ENCODE results near the gene MAPK1IP1L. TPM values are rescaled to one million over a fixed set of nuclear protein-coding genes. Genes with fewer than 3 reads are reported as not detected.

The MAPK1IP1L gene
- total RNA-seq, 6 experiments from 2014 or later: 21.2 to 49.8 (median 34.6) TPM

GRCh38 chr14:55045087-55045486 lies 6.4 kb upstream of the MAPK1IP1L start:
- intact Hi-C loops (cut with DNase I): no loop called here
- ATAC-seq: no peak
- Histone ChIP-seq H3K27ac (no peak overlapping the region), H3K36me3 (peaks cover 0 to 10% (median 0%) of the 10 kb centered on the region in 4 donors), H3K9me3 (no peaks in the 10 kb centered on the region), H3K4me1 (no peaks in the 10 kb centered on the region), H3K27me3 (no peaks in the 10 kb centered on the region), H3K4me3 (no peak overlapping the region)
- TF ChIP-seq POLR2A (IDR thresholded peaks at IDR 0.05) (no peak), CTCF (IDR thresholded peaks at IDR 0.05) (no peak)
- no peak for DNase-seq

- TF ChIP-seq CTCF (IDR thresholded peaks at IDR 0.05) (no peak), POLR2A (IDR thresholded peaks at IDR 0.05) (no peak)
- H3K4me3 ChIP-seq: no peak overlapping the region
- intact Hi-C loops (cut with DNase I): no loop called here
These were observed 4.0 kb upstream of the MAPK1IP1L start for GRCh38 chr14:55047301-55048053.

GRCh38 chr14:55048900-55049436 lies 2.5 kb upstream of the MAPK1IP1L start:
- DNase-seq: no peak
- intact Hi-C loops (cut with DNase I): no loop called here
- Histone ChIP-seq H3K27ac (no peak overlapping the region), H3K4me3 (no peak overlapping the region), H3K9me3 (no peaks in the 10 kb centered on the region), H3K36me3 (peaks cover 0 to 2% (median 0%) of the 10 kb centered on the region in 4 donors), H3K27me3 (no peaks in the 10 kb centered on the region), H3K4me1 (peaks cover 0 to 16% (median 0%) of the 10 kb centered on the region in 4 donors)
- no peak for ATAC-seq
- 79% methylated on average over 2 of the region's 2 CpGs for WGBS (ENCODE audit: insufficient coverage, low coverage, low lambda C conversion rate, missing lambda C conversion rate)
- TF ChIP-seq CTCF (IDR thresholded peaks at IDR 0.05) (no peak), POLR2A (IDR thresholded peaks at IDR 0.05) (no peak)

More at GRCh38 chr14:55047301-55048053, 4.0 kb upstream of the MAPK1IP1L start:
- Histone ChIP-seq H3K4me1 (peaks cover 0 to 7% (median 0%) of the 10 kb centered on the region in 4 donors), H3K27me3 (no peaks in the 10 kb centered on the region), H3K36me3 (peaks cover 0 to 10% (median 0%) of the 10 kb centered on the region in 4 donors), H3K9me3 (no peaks in the 10 kb centered on the region), H3K27ac (no peak overlapping the region)
- ATAC-seq (no peak), DNase-seq (no peak)
- 80% methylated on average over 5 of the region's 5 CpGs for WGBS (ENCODE audit: insufficient coverage, low coverage, low lambda C conversion rate, missing lambda C conversion rate)

- H3K36me3 ChIP-seq: no peaks in the 10 kb centered on the region
- ATAC-seq: no peak
- peaks cover 0 to 21% (median 0%) of the 10 kb centered on the region in 4 donors for H3K4me1 ChIP-seq
- no peaks in the 10 kb centered on the region for H3K9me3 ChIP-seq
- intact Hi-C loops (cut with DNase I): no loop called here
- 0% methylated on average over 8 of the region's 10 CpGs for WGBS (ENCODE audit: insufficient coverage, low coverage, low lambda C conversion rate, missing lambda C conversion rate)
- H3K27ac ChIP-seq: peak overlapping the region; percentile 100
- no peak for TF ChIP-seq CTCF (IDR thresholded peaks at IDR 0.05)
- TF ChIP-seq POLR2A (IDR thresholded peaks at IDR 0.05): no peak
- H3K27me3 ChIP-seq: no peaks in the 10 kb centered on the region
- H3K4me3 ChIP-seq: peak overlapping the region; percentile 87 to 94 (median 92)
- DNase-seq: no peak
These were observed 353 bp upstream of the MAPK1IP1L start for GRCh38 chr14:55051165-55051422.
